Measurements from ENCODE around the gene MYH13. TPM values are rescaled to one million over a fixed set of nuclear protein-coding genes. Genes with fewer than 3 reads are reported as not detected.

Gene MYH13
- total RNA-seq (2022) (not detected in 2 replicates), Bru-seq, nascent RNA (not detected), BruChase-seq, experiment 1, labeled RNA remaining after a 6-hour chase (not detected), BruChase-seq, experiment 2, labeled RNA remaining after a 2-hour chase (not detected)
- long read RNA-seq, result 0 reads

GRCh38 chr17:10372906-10373305, at the start of gene MYH13:
TSS of gene MYH13 (minus strand) at chr17:10373006. CDS start at chr17:10364530, 8,476 bp downstream.
- Mint-ChIP-seq H3K36me3 (ENCODE audit: insufficient read depth, unreplicated experiment) (no peaks in the 10 kb centered on the region), H3K27me3 (ENCODE audit: insufficient read depth, unreplicated experiment) (peaks cover 21% of the 10 kb centered on the region), H3K27ac (ENCODE audit: low read depth, unreplicated experiment) (no peak within 1 kb of the TSS), H3K4me3 (ENCODE audit: unreplicated experiment) (no peak within 1 kb of the TSS), H3K4me1 (ENCODE audit: insufficient read depth, unreplicated experiment) (peaks cover 7% of the 10 kb centered on the region), H3K9me3 (ENCODE audit: unreplicated experiment) (peaks cover 11% of the 10 kb centered on the region)
- ChIA-PET CTCF (interaction anchor here (0.6 to 0.7 kb wide), 2 partner anchors 498 to 599 kb away, joined by 3 read pairs; no protein-coding TSS in a partner anchor), POLR2A (no interaction called here)
- TF ChIP-seq, protein P1, sequence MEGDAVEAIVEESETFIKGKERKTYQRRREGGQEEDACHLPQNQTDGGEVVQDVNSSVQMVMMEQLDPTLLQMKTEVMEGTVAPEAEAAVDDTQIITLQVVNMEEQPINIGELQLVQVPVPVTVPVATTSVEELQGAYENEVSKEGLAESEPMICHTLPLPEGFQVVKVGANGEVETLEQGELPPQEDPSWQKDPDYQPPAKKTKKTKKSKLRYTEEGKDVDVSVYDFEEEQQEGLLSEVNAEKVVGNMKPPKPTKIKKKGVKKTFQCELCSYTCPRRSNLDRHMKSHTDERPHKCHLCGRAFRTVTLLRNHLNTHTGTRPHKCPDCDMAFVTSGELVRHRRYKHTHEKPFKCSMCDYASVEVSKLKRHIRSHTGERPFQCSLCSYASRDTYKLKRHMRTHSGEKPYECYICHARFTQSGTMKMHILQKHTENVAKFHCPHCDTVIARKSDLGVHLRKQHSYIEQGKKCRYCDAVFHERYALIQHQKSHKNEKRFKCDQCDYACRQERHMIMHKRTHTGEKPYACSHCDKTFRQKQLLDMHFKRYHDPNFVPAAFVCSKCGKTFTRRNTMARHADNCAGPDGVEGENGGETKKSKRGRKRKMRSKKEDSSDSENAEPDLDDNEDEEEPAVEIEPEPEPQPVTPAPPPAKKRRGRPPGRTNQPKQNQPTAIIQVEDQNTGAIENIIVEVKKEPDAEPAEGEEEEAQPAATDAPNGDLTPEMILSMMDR (IDR thresholded peaks at IDR 0.05; ENCODE audit: unreplicated experiment), result no peak
- BruUV-seq (replicated peaks), result no TSS peak
- DNase-seq (ENCODE audit: unreplicated experiment), result no peak
- intact Hi-C loops (cut with micrococcal nuclease), result no loop called here

GRCh38 chr17:10421900-10422542, 49.2 kb upstream of the MYH13 start, which contains the start of gene MYH8:
TSS of gene MYH8 (minus strand) at chr17:10421950. CDS start at chr17:10420227, 1,723 bp downstream.
- Mint-ChIP-seq H3K9me3 (ENCODE audit: unreplicated experiment) (no peaks in the 10 kb centered on the region), H3K4me3 (ENCODE audit: unreplicated experiment) (no peak within 1 kb of the TSS), H3K27ac (ENCODE audit: low read depth, unreplicated experiment) (no peak within 1 kb of the TSS), H3K4me1 (ENCODE audit: insufficient read depth, unreplicated experiment) (peaks cover 12% of the 10 kb centered on the region), H3K36me3 (ENCODE audit: insufficient read depth, unreplicated experiment) (no peaks in the 10 kb centered on the region), H3K27me3 (ENCODE audit: insufficient read depth, unreplicated experiment) (peaks cover 19% of the 10 kb centered on the region)
- CTCF ChIA-PET, result no interaction called here
- intact Hi-C loops (cut with micrococcal nuclease), result no loop called here
- DNase-seq (ENCODE audit: unreplicated experiment), result no peak
- POLR2A ChIA-PET, result interaction anchor here (0.6 kb wide), 1 partner anchor 40 kb away, joined by 3 read pairs; no protein-coding TSS in a partner anchor
- BruUV-seq (replicated peaks), result no TSS peak
- TF ChIP-seq, protein P1 (IDR thresholded peaks at IDR 0.05; ENCODE audit: unreplicated experiment), result no peak

GRCh38 chr17:10421211-10421610, 48.4 kb upstream of the MYH13 start:
- Mint-ChIP-seq H3K27me3 (ENCODE audit: insufficient read depth, unreplicated experiment) (peaks cover 11% of the 10 kb centered on the region), H3K9me3 (ENCODE audit: unreplicated experiment) (no peaks in the 10 kb centered on the region), H3K27ac (ENCODE audit: low read depth, unreplicated experiment) (no peak overlapping the region), H3K36me3 (ENCODE audit: insufficient read depth, unreplicated experiment) (no peaks in the 10 kb centered on the region), H3K4me3 (ENCODE audit: unreplicated experiment) (no peak overlapping the region), H3K4me1 (ENCODE audit: insufficient read depth, unreplicated experiment) (peaks cover 12% of the 10 kb centered on the region)
- TF ChIP-seq, protein P1 (IDR thresholded peaks at IDR 0.05; ENCODE audit: unreplicated experiment), result no peak
- intact Hi-C loops (cut with micrococcal nuclease), result no loop called here
- CTCF ChIA-PET, result interaction anchor here (1.0 kb wide), 1 partner anchor 196 kb away, joined by 3 read pairs; no protein-coding TSS in a partner anchor
- no peak for DNase-seq (ENCODE audit: unreplicated experiment)
- POLR2A ChIA-PET, result interaction anchor here (0.6 kb wide), 1 partner anchor 41 kb away, joined by 3 read pairs; no protein-coding TSS in a partner anchor
- no TSS peak for BruUV-seq (replicated peaks)

GRCh38 chr17:10420811-10421210, 48.0 kb upstream of the MYH13 start:
- ChIA-PET CTCF (interaction anchor here (1.0 kb wide), 1 partner anchor 196 kb away, joined by 3 read pairs; no protein-coding TSS in a partner anchor), POLR2A (no interaction called here)
- H3K27ac Mint-ChIP-seq (ENCODE audit: low read depth, unreplicated experiment), result no peak overlapping the region
- peaks cover 11% of the 10 kb centered on the region for H3K27me3 Mint-ChIP-seq (ENCODE audit: insufficient read depth, unreplicated experiment)
- intact Hi-C loops (cut with micrococcal nuclease), result no loop called here
- no peaks in the 10 kb centered on the region for H3K36me3 Mint-ChIP-seq (ENCODE audit: insufficient read depth, unreplicated experiment)
- peaks cover 12% of the 10 kb centered on the region for H3K4me1 Mint-ChIP-seq (ENCODE audit: insufficient read depth, unreplicated experiment)
- no peaks in the 10 kb centered on the region for H3K9me3 Mint-ChIP-seq (ENCODE audit: unreplicated experiment)
- BruUV-seq (replicated peaks), result no TSS peak
- TF ChIP-seq, protein P1 (IDR thresholded peaks at IDR 0.05; ENCODE audit: unreplicated experiment), result no peak
- H3K4me3 Mint-ChIP-seq (ENCODE audit: unreplicated experiment), result no peak overlapping the region
- DNase-seq (ENCODE audit: unreplicated experiment), result no peak

Measured in MCF 10A (cell line).